Measurements from ENCODE around the gene MFNG.

MFNG gene

GRCh38 chr22:37476389-37477329 lies 9.5 kb downstream of the MFNG start:
- Histone ChIP-seq H3K9ac (ENCODE audit: low read depth, low read length, poor library complexity, severe bottlenecking) (no peak overlapping the region), H3K4me2 (ENCODE audit: low read depth, low read length, poor library complexity, severe bottlenecking) (no peak overlapping the region), H3K36me3 (ENCODE audit: insufficient read depth, low read length) (peaks cover 37% of the 10 kb centered on the region; the same call in 1 of the 2 replicates)

DNA sequence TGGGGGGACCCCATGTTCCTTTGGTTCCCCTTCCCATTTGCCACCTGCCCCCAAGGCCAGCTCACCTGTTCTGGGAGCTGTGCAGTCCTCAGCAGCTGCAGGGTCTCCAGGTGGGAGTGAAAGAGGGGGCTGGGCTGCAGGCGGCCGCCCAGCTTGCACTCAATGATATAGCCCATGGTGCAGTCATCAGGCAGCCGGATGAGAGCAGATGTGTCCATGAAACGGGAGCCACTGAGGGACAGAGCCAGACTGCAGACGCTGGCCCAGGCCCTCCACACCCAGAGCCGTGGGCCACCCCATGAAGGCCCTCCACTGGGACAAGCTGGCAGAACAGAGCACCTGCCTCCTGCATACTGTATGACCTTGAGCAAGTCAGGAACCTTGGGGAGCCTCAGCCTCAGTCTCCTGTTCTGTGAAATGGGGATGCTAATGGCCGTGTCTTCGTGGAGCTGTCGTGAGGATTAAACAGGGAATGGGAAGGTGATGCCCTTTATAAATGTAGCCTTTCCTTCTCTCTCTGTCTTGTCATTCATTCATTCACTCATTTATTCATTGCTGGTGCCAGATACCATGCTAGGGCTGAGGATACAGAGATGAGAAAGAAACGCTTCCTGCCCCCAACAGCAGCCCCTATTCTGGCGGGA lies 11.6 kb downstream of the MFNG start:
- no peaks in the 10 kb centered on the region for H3K4me1 ChIP-seq (ENCODE audit: insufficient read depth, low read length, poor library complexity, severe bottlenecking)
- H3K4me2 ChIP-seq (ENCODE audit: low read depth, low read length, poor library complexity, severe bottlenecking), result no peak overlapping the region
- no peaks in the 10 kb centered on the region for H3K79me2 ChIP-seq (ENCODE audit: insufficient read depth, low read length)
- H3K9me2 ChIP-seq (replicated peaks; ENCODE audit: low read depth, low read length), result no peaks in the 10 kb centered on the region
- no peaks in the 10 kb centered on the region for H3K9me3 ChIP-seq (ENCODE audit: insufficient read depth, low read depth, low read length)
- H4K20me1 ChIP-seq (ENCODE audit: insufficient read depth, low read length, poor library complexity, severe bottlenecking), result no peaks in the 10 kb centered on the region
- no peak overlapping the region for H2AFZ ChIP-seq (ENCODE audit: low read length)
- no peak for TF ChIP-seq EZH2phosphoT487 (IDR thresholded peaks at IDR 0.05; ENCODE audit: borderline replicate concordance)
- TF ChIP-seq CTCF (conservative IDR thresholded peaks at IDR 0.05; ENCODE audit: low read length), result no peak
- H3K27me3 ChIP-seq (ENCODE audit: insufficient read depth, low read length, poor library complexity, severe bottlenecking), result no peaks in the 10 kb centered on the region
- no peak overlapping the region for H3K9ac ChIP-seq (ENCODE audit: low read depth, low read length, poor library complexity, severe bottlenecking)
- peaks cover 36% of the 10 kb centered on the region; the same call in 1 of the 2 replicates for H3K36me3 ChIP-seq (ENCODE audit: insufficient read depth, low read length)
- H3K4me3 ChIP-seq (ENCODE audit: low read length, poor library complexity, severe bottlenecking), result no peak overlapping the region
- no peaks in the 10 kb centered on the region for H3F3A ChIP-seq (ENCODE audit: low read depth)

More at GRCh38 chr22:37476389-37477329, 9.5 kb downstream of the MFNG start:
- TF ChIP-seq CTCF (conservative IDR thresholded peaks at IDR 0.05; ENCODE audit: low read length) (no peak), EZH2phosphoT487 (IDR thresholded peaks at IDR 0.05; ENCODE audit: borderline replicate concordance) (no peak)
- H3F3A ChIP-seq (ENCODE audit: low read depth), result no peaks in the 10 kb centered on the region
- H3K4me1 ChIP-seq (ENCODE audit: insufficient read depth, low read length, poor library complexity, severe bottlenecking), result no peaks in the 10 kb centered on the region
- no peaks in the 10 kb centered on the region for H4K20me1 ChIP-seq (ENCODE audit: insufficient read depth, low read length, poor library complexity, severe bottlenecking)
- H3K9me3 ChIP-seq (ENCODE audit: insufficient read depth, low read depth, low read length), result no peaks in the 10 kb centered on the region
- no peaks in the 10 kb centered on the region for H3K27me3 ChIP-seq (ENCODE audit: insufficient read depth, low read length, poor library complexity, severe bottlenecking)
- H3K4me3 ChIP-seq (ENCODE audit: low read length, poor library complexity, severe bottlenecking), result no peak overlapping the region
- no peak overlapping the region for H2AFZ ChIP-seq (ENCODE audit: low read length)
- no peaks in the 10 kb centered on the region for H3K9me2 ChIP-seq (replicated peaks; ENCODE audit: low read depth, low read length)
- peaks cover 11% of the 10 kb centered on the region; the same call in 1 of the 2 replicates for H3K79me2 ChIP-seq (ENCODE audit: insufficient read depth, low read length)

GRCh38 chr22:37473437-37473946 lies 12.7 kb downstream of the MFNG start:
- H3K79me2 ChIP-seq (ENCODE audit: insufficient read depth, low read length), result no peaks in the 10 kb centered on the region
- TF ChIP-seq CTCF (conservative IDR thresholded peaks at IDR 0.05; ENCODE audit: low read length) (no peak), EZH2phosphoT487 (IDR thresholded peaks at IDR 0.05; ENCODE audit: borderline replicate concordance) (no peak)
- no peaks in the 10 kb centered on the region for H3K4me1 ChIP-seq (ENCODE audit: insufficient read depth, low read length, poor library complexity, severe bottlenecking)
- no peaks in the 10 kb centered on the region for H3F3A ChIP-seq (ENCODE audit: low read depth)
- H3K9me3 ChIP-seq (ENCODE audit: insufficient read depth, low read depth, low read length), result no peaks in the 10 kb centered on the region
- H3K36me3 ChIP-seq (ENCODE audit: insufficient read depth, low read length), result peaks cover 31% of the 10 kb centered on the region; the same call in 1 of the 2 replicates
- H3K27me3 ChIP-seq (ENCODE audit: insufficient read depth, low read length, poor library complexity, severe bottlenecking), result no peaks in the 10 kb centered on the region
- H3K9me2 ChIP-seq (replicated peaks; ENCODE audit: low read depth, low read length), result no peaks in the 10 kb centered on the region
- H3K4me3 ChIP-seq (ENCODE audit: low read length, poor library complexity, severe bottlenecking), result no peak overlapping the region
- H4K20me1 ChIP-seq (ENCODE audit: insufficient read depth, low read length, poor library complexity, severe bottlenecking), result no peaks in the 10 kb centered on the region
- no peak overlapping the region for H3K4me2 ChIP-seq (ENCODE audit: low read depth, low read length, poor library complexity, severe bottlenecking)
- no peak overlapping the region for H3K9ac ChIP-seq (ENCODE audit: low read depth, low read length, poor library complexity, severe bottlenecking)
- H2AFZ ChIP-seq (ENCODE audit: low read length), result no peak overlapping the region

Data from Loucy (cell line).